Gastrocnemius medialis (tissue), 4 donors: ENCODE data around the gene TAS1R2. TPM values are rescaled to one million over a fixed set of nuclear protein-coding genes. Genes with fewer than 3 reads are reported as not detected.

ENCODE experiments used
- ATAC-seq, 2 donors: fragments of 150-250 bp; one replicate each; pipeline ENCODE4 v1.9.1; 2016
- DNase-seq, 2 donors: peaks; one replicate each; pipeline ENCODE4 v3.0.0-alpha.2; 2019
- H3K27ac ChIP-seq, 4 donors: fragments of 200-600 bp; sonication (generic); 1 replicate in 1 of 4; 2 replicates in 3 of 4; pipeline ENCODE4 v1.5.1; 2016 to 2018; ENCODE audit warnings: mild to moderate bottlenecking in 2 of 4, moderate library complexity in 1 of 4
- H3K27me3 ChIP-seq, 3 donors: fragments of 200-600 bp; sonication (generic) in 2 of 3; 1 replicate in 1 of 3; 2 replicates in 2 of 3; pipeline versions ENCODE4 v1.5.1 to v1.6.0; 2016 to 2019; ENCODE audit warnings: mild to moderate bottlenecking in 1 of 3, moderate library complexity in 1 of 3
- H3K36me3 ChIP-seq, 2 donors: fragments of 200-600 bp; sonication (generic) in 1 of 2; one replicate each; pipeline ENCODE4 v1.5.1; 2017 to 2018
- H3K4me1 ChIP-seq, 2 donors: fragments of 200-600 bp; sonication (generic) in 1 of 2; one replicate each; pipeline ENCODE4 v1.5.1; 2016 to 2017; ENCODE audit warnings: mild to moderate bottlenecking in 2 of 2
- H3K4me3 ChIP-seq, 4 donors: fragments of 200-600 bp; sonication (generic) in 3 of 4; 1 replicate in 1 of 4; 2 replicates in 3 of 4; pipeline ENCODE4 v1.5.1; 2016 to 2019; ENCODE audit warnings: mild to moderate bottlenecking in 2 of 4
- H3K9me3 ChIP-seq, 3 donors: fragments of 200-600 bp; sonication (generic) in 2 of 3; 1 replicate in 1 of 3; 2 replicates in 2 of 3; pipeline ENCODE4 v1.5.1; 2016 to 2019
- POLR2A ChIP-seq, 2 donors: fragments of 450-650 bp; IDR thresholded peaks; one replicate each; pipeline ENCODE4 v1.6.1; 2017; ENCODE audit warnings: antibody characterized with exemption in 2 of 2, mild to moderate bottlenecking in 2 of 2, moderate library complexity in 2 of 2
- in situ Hi-C, 4 donors: fragments of 200-750 bp; cut with MboI; loops; one replicate each; pipeline versions ENCODE4 v1.15.0 to v1.8.0; 2017; ENCODE audit warnings: low sequenced_read_pairs in 4 of 4
- intact Hi-C: fragments of 100-400 bp; cut with DNase I; formaldehyde crosslinking; loops from one replicate; pipeline ENCODE4 v1.15.1; 2023; ENCODE audit warnings: low total_unique reads
- total RNA-seq, 4 donors: library from RNA; depleted of rRNA; stranded (reverse); fragments of >200 nt; gene quantifications; one replicate each; pipeline versions ENCODE4 v1.1.0 to v1.2.3, GENCODE V29; 2016
- TF ChIP-seq, protein P1 (sequence below), 5 experiments: fragments of 450-650 bp in 3 of 5; fragments of 200-600 bp in 2 of 5; sonication (generic) in 2 of 5; IDR thresholded peaks in 4 of 5; conservative IDR thresholded peaks in 1 of 5; 1 replicate in 4 of 5; 2 replicates in 1 of 5; pipeline ENCODE4 v1.5.1; 2016 to 2019; ENCODE audit warnings: antibody characterized with exemption in 5 of 5, mild to moderate bottlenecking in 3 of 5, moderate library complexity in 3 of 5

TAS1R2 gene
- total RNA-seq, 4 donors from 2014 or later = not detected

DNA sequence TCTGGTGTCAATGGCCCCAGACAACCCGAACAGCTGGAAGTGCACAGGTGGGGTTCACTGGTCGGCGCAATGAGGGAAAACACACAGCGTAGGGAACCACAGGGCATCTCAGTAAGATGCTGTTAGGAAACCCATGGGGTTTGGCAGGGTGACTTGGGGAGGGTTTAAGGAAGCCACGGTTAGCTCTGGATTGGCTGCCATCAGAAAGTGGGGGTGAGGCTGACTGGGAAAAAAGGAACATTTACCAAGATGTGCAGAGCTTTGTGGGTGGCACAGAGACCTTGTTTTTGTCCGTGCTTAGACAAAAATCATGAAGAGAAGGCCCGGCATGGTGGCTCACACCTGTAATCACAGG, 31.9 kb upstream of the TAS1R2 start:
- Histone ChIP-seq H3K9me3 (no peaks in the 10 kb centered on the region), H3K4me3 (no peak overlapping the region), H3K27me3 (no peaks in the 10 kb centered on the region), H3K4me1 (peaks cover 17 to 24% of the 10 kb centered on the region in 2 donors), H3K36me3 (peaks cover 0 to 9% of the 10 kb centered on the region in 2 donors), H3K27ac (no peak overlapping the region)
- in situ Hi-C loops (no loop called here), intact Hi-C loops (no loop called here)
- TF ChIP-seq, protein P1, sequence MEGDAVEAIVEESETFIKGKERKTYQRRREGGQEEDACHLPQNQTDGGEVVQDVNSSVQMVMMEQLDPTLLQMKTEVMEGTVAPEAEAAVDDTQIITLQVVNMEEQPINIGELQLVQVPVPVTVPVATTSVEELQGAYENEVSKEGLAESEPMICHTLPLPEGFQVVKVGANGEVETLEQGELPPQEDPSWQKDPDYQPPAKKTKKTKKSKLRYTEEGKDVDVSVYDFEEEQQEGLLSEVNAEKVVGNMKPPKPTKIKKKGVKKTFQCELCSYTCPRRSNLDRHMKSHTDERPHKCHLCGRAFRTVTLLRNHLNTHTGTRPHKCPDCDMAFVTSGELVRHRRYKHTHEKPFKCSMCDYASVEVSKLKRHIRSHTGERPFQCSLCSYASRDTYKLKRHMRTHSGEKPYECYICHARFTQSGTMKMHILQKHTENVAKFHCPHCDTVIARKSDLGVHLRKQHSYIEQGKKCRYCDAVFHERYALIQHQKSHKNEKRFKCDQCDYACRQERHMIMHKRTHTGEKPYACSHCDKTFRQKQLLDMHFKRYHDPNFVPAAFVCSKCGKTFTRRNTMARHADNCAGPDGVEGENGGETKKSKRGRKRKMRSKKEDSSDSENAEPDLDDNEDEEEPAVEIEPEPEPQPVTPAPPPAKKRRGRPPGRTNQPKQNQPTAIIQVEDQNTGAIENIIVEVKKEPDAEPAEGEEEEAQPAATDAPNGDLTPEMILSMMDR (IDR thresholded peaks at IDR 0.05 in 4 of 5, conservative IDR thresholded peaks at IDR 0.05 in 1 of 5) = no peak
- TF ChIP-seq POLR2A (IDR thresholded peaks at IDR 0.05) = no peak
- ATAC-seq = no peak
- DNase-seq = no peak

DNA sequence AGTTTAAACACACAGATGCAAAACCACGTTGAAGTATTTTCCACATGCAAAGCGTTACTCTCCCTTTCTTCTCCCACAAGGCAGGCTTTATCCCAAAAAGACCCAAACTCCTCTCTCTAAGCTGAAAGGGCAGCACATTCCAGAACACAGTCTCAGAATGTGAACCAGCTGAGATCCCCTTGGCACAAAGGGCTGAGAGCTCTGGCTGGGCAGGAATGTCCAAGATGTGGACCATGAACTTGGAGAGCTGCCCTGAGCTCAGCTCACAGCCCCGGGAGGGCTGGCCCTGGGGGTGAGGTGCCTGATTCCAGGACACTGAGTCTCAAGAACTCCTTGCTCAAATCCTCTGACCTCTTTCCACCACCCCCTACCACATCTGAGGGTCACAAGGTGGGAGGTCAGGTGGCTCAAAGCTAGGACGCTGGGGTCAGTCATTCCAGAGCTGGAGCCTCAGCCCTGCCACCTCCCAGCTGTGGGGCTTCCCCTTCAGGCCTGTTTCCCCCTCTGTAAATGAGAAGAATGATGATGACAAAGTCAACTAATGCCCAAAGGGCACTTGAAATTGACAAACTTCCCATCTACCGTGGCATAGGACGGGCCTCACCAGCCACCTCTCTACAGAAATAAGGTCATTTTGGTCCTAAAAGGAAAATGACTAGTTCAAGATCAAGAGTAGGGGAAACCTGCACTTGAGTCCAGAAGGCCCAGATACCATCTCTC, 31.4 kb upstream of the TAS1R2 start:
- intact Hi-C loops (no loop called here), in situ Hi-C loops (no loop called here)
- no peak overlapping the region for H3K27ac ChIP-seq
- TF ChIP-seq POLR2A (IDR thresholded peaks at IDR 0.05) = no peak
- TF ChIP-seq, protein P1 (IDR thresholded peaks at IDR 0.05 in 4 of 5, conservative IDR thresholded peaks at IDR 0.05 in 1 of 5) = no peak
- no peaks in the 10 kb centered on the region for H3K9me3 ChIP-seq
- H3K4me1 ChIP-seq = peaks cover 22 to 28% of the 10 kb centered on the region in 2 donors
- DNase-seq (no peak), ATAC-seq (no peak)
- no peaks in the 10 kb centered on the region for H3K27me3 ChIP-seq
- no peak overlapping the region for H3K4me3 ChIP-seq
- peaks cover 0 to 9% of the 10 kb centered on the region in 2 donors for H3K36me3 ChIP-seq

DNA sequence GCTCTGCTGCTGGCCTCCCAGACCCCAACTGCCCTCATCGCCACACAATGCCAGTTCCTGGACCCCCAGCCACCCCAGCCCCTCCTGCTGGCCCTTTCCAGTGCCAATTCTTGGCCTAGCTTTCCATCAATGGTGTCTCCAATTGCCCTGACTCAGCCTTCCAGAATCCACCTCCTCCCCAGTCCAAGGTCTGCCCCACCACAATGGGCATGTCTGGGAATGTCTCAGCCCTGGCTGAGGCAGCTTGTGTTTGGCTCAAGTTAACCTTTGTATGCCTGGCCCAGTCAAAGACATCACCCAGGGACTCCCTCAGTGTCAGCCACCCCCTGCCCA, 26.5 kb upstream of the TAS1R2 start:
- H3K27ac ChIP-seq = peak overlapping the region; percentile 58 to 73 (median 59)
- peaks cover 30 to 37% of the 10 kb centered on the region in 2 donors for H3K4me1 ChIP-seq
- in situ Hi-C loops = no loop called here
- H3K27me3 ChIP-seq = no peaks in the 10 kb centered on the region
- DNase-seq (peak in 1 of 2 donors; percentile 34), ATAC-seq (peak; percentile 17 to 39)
- intact Hi-C loops = no loop called here
- TF ChIP-seq, protein P1 (IDR thresholded peaks at IDR 0.05 in 4 of 5, conservative IDR thresholded peaks at IDR 0.05 in 1 of 5) = no peak
- no peak for TF ChIP-seq POLR2A (IDR thresholded peaks at IDR 0.05)
- H3K4me3 ChIP-seq = no peak overlapping the region
- H3K36me3 ChIP-seq = peaks cover 0 to 9% of the 10 kb centered on the region in 2 donors
- no peaks in the 10 kb centered on the region for H3K9me3 ChIP-seq

DNA sequence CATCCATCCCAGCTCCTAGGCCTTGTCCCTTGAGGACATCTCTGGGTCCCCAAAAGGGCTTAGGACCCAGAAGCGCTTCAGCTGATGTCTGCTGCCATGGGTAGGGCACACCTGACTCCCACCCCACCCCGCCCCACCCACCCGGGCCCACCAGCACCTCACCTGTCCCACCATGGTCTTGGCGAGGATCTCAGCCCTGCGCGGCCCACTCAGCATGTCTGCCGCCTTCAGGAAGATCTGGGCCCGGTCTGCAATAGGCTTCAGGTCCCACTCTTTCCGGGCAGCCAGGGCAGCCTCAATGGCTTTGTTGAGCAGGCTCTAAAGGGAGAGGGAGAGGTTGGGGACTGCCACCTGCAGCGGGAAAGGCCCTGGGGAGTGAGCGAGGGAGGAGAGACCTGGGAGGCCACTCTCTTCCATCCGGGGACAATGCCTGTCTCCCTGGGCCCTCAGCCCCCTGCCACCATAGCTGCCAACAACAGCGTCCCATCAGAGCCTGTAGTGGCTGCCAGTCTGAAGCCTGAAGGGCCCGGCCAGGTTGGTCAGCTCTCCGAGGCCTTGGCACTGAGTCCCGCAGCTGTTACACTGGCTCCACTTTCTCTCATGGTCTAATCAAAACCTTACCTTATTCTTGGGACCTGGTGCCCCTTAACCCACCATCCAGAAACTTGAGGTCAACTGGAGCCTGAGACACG, 26.0 kb upstream of the TAS1R2 start:
- TF ChIP-seq, protein P1 (IDR thresholded peaks at IDR 0.05 in 4 of 5, conservative IDR thresholded peaks at IDR 0.05 in 1 of 5) = no peak
- TF ChIP-seq POLR2A (IDR thresholded peaks at IDR 0.05) = no peak
- Histone ChIP-seq H3K4me1 (peaks cover 25 to 32% of the 10 kb centered on the region in 2 donors), H3K9me3 (no peaks in the 10 kb centered on the region), H3K27ac (peak overlapping the region; percentile 58 to 73 (median 59)), H3K4me3 (no peak overlapping the region), H3K27me3 (no peaks in the 10 kb centered on the region), H3K36me3 (peaks cover 0 to 9% of the 10 kb centered on the region in 2 donors)
- intact Hi-C loops (no loop called here), in situ Hi-C loops (no loop called here)
- peak in 1 of 2 donors; percentile 23 for ATAC-seq
- DNase-seq = peak in 1 of 2 donors; percentile 51
